ENCODE results near the gene RXYLT1.

RXYLT1 gene

DNA sequence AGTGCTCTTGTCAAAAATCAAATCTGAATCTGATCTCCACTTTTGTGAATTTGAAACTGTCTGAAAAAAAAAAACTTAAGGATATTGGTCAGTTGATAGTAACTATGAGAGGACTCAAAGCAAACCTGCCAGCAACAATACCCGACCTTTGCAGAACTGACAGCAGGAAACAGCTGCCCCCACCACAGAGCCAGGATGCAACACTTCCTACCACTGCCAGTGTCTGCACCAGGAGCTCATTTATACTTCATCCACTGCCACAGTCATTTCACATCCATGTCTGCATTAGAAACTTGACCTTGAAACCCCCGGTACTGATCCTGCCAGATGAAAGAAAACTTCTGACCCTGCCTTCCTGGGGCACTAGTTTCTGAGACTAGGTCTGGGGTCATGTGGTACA lies 27.4 kb upstream of the RXYLT1 start:
- H3K27ac ChIP-seq: no peak overlapping the region
- H3K4me3 ChIP-seq (ENCODE audit: low read depth, low read length): no peak overlapping the region
- no peak for DNase-seq
- TF ChIP-seq, protein P1, sequence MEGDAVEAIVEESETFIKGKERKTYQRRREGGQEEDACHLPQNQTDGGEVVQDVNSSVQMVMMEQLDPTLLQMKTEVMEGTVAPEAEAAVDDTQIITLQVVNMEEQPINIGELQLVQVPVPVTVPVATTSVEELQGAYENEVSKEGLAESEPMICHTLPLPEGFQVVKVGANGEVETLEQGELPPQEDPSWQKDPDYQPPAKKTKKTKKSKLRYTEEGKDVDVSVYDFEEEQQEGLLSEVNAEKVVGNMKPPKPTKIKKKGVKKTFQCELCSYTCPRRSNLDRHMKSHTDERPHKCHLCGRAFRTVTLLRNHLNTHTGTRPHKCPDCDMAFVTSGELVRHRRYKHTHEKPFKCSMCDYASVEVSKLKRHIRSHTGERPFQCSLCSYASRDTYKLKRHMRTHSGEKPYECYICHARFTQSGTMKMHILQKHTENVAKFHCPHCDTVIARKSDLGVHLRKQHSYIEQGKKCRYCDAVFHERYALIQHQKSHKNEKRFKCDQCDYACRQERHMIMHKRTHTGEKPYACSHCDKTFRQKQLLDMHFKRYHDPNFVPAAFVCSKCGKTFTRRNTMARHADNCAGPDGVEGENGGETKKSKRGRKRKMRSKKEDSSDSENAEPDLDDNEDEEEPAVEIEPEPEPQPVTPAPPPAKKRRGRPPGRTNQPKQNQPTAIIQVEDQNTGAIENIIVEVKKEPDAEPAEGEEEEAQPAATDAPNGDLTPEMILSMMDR (IDR thresholded peaks at IDR 0.05; ENCODE audit: low read depth, low read length, missing control alignments): no peak
- H3K36me3 ChIP-seq (replicated peaks): no peaks in the 10 kb centered on the region
- in situ Hi-C loops (cut with HindIII; ENCODE audit: low pct_ligation_motif_present, low sequenced_read_pairs): no loop called here
- no peaks in the 10 kb centered on the region for H3K27me3 ChIP-seq (replicated peaks)

DNA sequence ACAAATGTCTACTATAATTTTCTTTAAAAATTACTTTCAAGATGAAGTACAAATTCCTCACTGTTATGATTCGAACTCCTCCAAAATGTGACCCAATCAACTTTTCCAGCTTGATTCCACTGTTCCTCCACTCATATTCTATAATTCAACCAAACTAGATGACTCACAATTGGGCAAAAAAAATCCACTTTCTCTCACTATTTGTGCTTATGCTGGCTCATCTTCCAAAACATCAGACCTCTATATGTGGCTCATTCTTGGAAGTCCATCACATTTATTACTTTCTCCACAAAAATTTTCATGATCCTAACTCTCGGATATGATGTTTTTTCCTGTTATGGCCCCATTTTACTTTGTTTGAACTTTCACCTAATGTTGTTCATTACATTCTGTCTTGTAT lies 26.9 kb upstream of the RXYLT1 start:
- TF ChIP-seq, protein P1 (IDR thresholded peaks at IDR 0.05; ENCODE audit: low read depth, low read length, missing control alignments): no peak
- no peak overlapping the region for H3K27ac ChIP-seq
- in situ Hi-C loops (cut with HindIII; ENCODE audit: low pct_ligation_motif_present, low sequenced_read_pairs): no loop called here
- no peak overlapping the region for H3K4me3 ChIP-seq (ENCODE audit: low read depth, low read length)
- no peaks in the 10 kb centered on the region for H3K27me3 ChIP-seq (replicated peaks)
- DNase-seq: no peak
- H3K36me3 ChIP-seq (replicated peaks): no peaks in the 10 kb centered on the region

DNA sequence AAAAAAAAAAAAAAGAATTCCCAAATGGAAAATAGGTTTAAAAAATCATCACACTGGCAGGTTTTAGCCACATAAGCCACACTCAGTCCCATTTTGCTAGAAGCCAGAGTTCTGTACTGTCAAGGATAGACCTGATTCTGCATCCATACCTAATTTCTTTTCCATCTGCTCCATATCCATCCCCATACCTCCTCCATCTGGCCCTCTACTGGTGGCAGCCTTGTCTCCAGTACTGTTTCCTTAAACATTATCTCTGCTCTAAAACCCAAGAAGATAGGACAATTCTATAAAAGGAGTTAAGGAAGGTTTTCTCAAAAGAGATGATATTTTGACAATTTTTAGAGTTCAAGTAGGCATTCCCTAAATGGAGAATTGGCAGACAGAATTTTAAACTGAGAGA lies 26.0 kb upstream of the RXYLT1 start:
- DNase-seq: no peak
- no peaks in the 10 kb centered on the region for H3K36me3 ChIP-seq (replicated peaks)
- H3K27ac ChIP-seq: no peak overlapping the region
- in situ Hi-C loops (cut with HindIII; ENCODE audit: low pct_ligation_motif_present, low sequenced_read_pairs): no loop called here
- H3K27me3 ChIP-seq (replicated peaks): no peaks in the 10 kb centered on the region
- H3K4me3 ChIP-seq (ENCODE audit: low read depth, low read length): no peak overlapping the region
- TF ChIP-seq, protein P1 (IDR thresholded peaks at IDR 0.05; ENCODE audit: low read depth, low read length, missing control alignments): peak; percentile 65

DNA sequence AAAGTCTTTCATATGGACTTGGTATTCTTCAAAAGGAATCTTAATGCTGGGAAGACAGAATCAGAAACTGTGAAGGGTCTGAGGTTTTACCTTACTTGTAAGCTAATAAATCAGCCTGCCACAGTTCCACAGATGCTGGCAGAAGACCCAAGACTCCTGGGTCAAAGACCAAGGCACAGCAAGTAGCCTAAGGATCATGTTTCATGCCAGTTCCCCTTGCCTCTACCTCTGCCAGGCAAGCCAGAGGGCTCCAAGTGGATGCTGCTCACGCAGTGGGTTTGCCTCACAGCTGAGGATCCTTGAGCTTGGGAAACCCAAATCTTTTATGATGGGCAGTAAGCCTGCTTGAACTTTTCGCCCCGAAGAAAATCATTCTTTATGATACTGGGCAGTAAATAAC lies 15.2 kb upstream of the RXYLT1 start:
- Histone ChIP-seq H3K27ac (no peak overlapping the region), H3K36me3 (replicated peaks) (no peaks in the 10 kb centered on the region), H3K27me3 (replicated peaks) (no peaks in the 10 kb centered on the region), H3K4me3 (ENCODE audit: low read depth, low read length) (no peak overlapping the region)
- in situ Hi-C loops (cut with HindIII; ENCODE audit: low pct_ligation_motif_present, low sequenced_read_pairs): no loop called here
- TF ChIP-seq, protein P1 (IDR thresholded peaks at IDR 0.05; ENCODE audit: low read depth, low read length, missing control alignments): no peak
- no peak for DNase-seq

DNA sequence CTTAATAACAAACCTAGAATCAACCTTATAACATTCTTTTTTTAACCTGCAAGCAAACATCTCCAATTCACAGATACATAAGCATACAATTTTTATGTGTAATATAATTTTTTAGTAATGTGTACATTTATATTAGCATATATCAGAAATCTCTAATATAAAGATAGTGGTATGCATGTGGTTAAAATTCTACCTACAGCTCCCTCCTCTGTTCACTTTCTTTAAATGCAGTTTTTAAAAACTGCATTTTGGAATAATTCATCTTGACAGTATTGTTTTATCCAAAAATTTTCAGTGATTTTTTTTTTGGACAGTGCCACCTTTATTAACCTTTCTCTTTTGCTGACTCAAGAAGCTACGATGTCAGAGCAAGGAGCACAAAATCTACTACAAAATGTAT lies 13.2 kb upstream of the RXYLT1 start:
- Histone ChIP-seq H3K36me3 (replicated peaks) (no peaks in the 10 kb centered on the region), H3K4me3 (ENCODE audit: low read depth, low read length) (no peak overlapping the region), H3K27me3 (replicated peaks) (no peaks in the 10 kb centered on the region), H3K27ac (no peak overlapping the region)
- TF ChIP-seq, protein P1 (IDR thresholded peaks at IDR 0.05; ENCODE audit: low read depth, low read length, missing control alignments): peak; percentile 20
- in situ Hi-C loops (cut with HindIII; ENCODE audit: low pct_ligation_motif_present, low sequenced_read_pairs): no loop called here
- no peak for DNase-seq

DNA sequence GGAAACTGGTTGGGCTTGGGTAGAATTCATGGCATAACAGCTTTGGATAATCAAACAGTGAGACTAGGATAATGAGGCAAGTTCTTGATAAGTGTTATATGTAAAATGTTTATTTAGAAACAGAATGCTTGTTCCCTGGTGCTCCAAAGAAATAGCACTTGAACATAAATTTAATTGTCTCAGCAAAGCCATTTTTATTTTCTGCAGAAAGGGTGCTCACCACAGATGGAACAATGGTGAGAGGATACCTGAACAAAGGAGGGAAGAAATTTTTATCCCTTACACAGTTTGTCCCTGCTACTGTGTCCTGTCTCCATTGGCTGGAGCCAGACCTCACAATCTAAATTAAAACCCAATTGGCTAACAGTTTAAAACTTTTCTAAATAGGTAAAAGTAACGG lies 9.3 kb upstream of the RXYLT1 start:
- no peaks in the 10 kb centered on the region for H3K36me3 ChIP-seq (replicated peaks)

More for the DNA sequence above, 9.3 kb upstream of the RXYLT1 start:
- Histone ChIP-seq H3K27me3 (replicated peaks) (no peaks in the 10 kb centered on the region), H3K27ac (no peak overlapping the region), H3K4me3 (ENCODE audit: low read depth, low read length) (no peak overlapping the region)
- TF ChIP-seq, protein P1 (IDR thresholded peaks at IDR 0.05; ENCODE audit: low read depth, low read length, missing control alignments): no peak
- in situ Hi-C loops (cut with HindIII; ENCODE audit: low pct_ligation_motif_present, low sequenced_read_pairs): no loop called here
- DNase-seq: no peak

All from brain microvascular endothelial cell (primary cell).